GM19351 (cell line): Measurements from ENCODE around the gene KLF17.

Source experiments
- ATAC-seq: cut with Tn5 transposase; IDR thresholded peaks from one replicate; pipeline ENCODE4 v1.9.1; 2021; ENCODE audit warnings: mild to moderate bottlenecking, moderate library complexity; ENCODE audit not compliant: unreplicated experiment

Gene KLF17

GRCh38 chr1:44151332-44151731 lies 32.7 kb downstream of the KLF17 start:
- no peak for ATAC-seq

DNA sequence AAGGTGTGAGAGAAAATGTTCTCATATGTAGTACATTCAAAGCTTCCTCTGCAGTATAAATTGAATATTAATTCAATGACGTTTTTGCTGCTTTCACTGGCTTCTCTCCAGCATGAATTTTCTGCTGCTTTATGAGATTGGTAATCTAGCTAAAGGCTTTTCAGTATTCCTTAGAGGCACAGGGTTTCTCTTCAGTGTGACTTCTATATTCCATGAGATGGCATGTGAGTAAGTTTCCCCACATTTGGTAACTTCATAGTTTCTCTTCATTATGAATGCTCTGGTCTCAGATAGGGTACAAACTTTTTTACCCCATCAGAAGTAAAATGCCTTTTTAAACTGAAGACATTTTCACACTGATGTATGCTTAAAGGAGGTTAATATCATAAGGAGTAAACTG lies 33.2 kb downstream of the KLF17 start:
- ATAC-seq = no peak

- no peak for ATAC-seq
Measured at GRCh38 chr1:44152692-44153091, 34.1 kb downstream of the KLF17 start.

DNA sequence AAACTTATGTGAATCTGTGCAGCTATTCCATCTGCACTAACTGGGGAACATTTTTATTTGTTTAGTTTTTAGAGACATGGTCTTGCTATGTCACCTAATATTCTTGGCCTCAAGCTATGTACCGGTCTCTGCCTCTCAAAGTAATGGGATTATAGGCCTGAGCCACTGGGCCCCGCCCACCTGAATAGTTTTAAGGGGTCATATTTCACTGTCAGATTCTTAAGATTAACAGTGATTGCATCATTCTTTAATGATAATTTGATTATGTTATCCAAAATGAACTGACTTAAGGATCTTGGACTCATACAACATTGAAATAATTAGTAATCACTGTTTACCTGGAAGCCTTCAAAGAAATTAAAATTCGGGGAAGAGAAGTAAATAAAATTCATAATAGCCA lies 35.4 kb downstream of the KLF17 start:
- no peak for ATAC-seq

DNA sequence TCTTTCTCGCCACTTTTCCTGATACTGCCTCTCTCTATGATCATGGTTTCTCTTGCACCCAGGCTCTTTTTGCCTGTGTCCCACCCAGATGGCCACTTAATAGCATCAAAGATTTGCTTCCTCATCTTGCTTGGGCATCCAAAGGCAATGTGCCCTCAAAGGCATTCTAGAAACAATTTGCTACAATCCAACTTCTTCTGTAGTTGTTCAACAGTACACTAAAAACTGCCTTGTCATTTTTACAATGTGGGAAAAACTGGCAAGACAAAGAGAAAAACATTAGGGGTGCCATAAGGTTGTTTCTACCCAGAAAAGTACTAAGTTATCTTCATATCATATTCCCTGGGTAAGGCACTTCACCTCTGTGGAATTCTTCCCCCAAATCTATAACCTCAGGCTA lies 39.3 kb downstream of the KLF17 start:
- ATAC-seq = no peak

GRCh38 chr1:44158871-44159270 lies 40.2 kb downstream of the KLF17 start:
- no peak for ATAC-seq

GRCh38 chr1:44161546-44161945 lies 42.9 kb downstream of the KLF17 start:
- ATAC-seq = no peak

- no peak for ATAC-seq
Measured at GRCh38 chr1:44168520-44169098, 50.0 kb downstream of the KLF17 start.

DNA sequence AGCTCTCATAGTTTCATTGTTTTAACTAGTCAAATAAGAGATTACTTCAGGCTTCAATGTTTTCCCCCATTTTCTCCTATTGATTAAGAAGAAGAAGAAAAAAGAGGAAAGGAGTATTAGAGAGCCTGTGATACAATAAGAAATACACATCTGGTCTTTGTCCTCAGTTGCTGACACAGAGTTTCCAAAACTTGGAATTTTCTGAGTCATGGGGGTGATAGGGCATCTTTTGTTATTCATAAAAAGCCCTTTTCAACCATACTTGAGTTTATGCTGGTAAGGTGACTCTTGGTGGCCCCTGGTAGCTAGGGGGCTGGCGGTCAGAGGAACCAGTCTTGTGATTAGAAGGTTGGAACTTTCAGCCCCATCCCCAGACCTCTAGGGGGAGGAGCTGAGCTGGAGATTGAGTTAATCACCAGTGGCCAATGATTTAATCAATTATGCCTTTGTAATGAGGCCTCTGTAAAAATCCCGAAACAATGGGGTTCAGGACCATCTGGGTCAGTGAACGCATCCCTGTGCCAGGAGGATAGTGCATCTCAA lies 51.7 kb downstream of the KLF17 start:
- ATAC-seq = no peak

- no peak for ATAC-seq
Measured at GRCh38 chr1:44174630-44175029, 56.0 kb downstream of the KLF17 start.
